NB4 (cell line): ENCODE measurements around the gene ADCY2.

Source experiments
- CTCF ChIP-seq: IDR thresholded peaks from one replicate; pipeline ENCODE4 v1.5.1; 2012; ENCODE audit warnings: low read depth, low read length
- MAX ChIP-seq: IDR thresholded peaks from 2 replicates; pipeline ENCODE4 v1.6.1; 2011; ENCODE audit warnings: low read depth, low read length
- MYC ChIP-seq: IDR thresholded peaks from 2 replicates; pipeline ENCODE4 v1.6.1; 2011; ENCODE audit warnings: low read depth, low read length
- POLR2A ChIP-seq: IDR thresholded peaks from 2 replicates; pipeline ENCODE4 v1.6.1; 2011; ENCODE audit warnings: mild to moderate bottlenecking; ENCODE audit not compliant: insufficient read length; ENCODE audit errors: extremely low read depth

- TF ChIP-seq CTCF (no peak), POLR2A (no peak), MAX (no peak), MYC (no peak)
Observed at GRCh38 chr5:7683753-7684152, 287.8 kb downstream of the ADCY2 start.
